K562 (cell line): ENCODE results near the gene CNOT1.

Source experiments
- BHLHE40 ChIP-seq: IDR thresholded peaks from 2 replicates; pipeline ENCODE4 v1.6.1; 2011; ENCODE audit warnings: low read length, improper control_type of control experiment
- BRCA1 ChIP-seq, 2 experiments: fragments of 450-650 bp in 1 of 2; sonication (generic) in 1 of 2; formaldehyde crosslinking in 1 of 2; IDR thresholded peaks; 2 replicates each; pipeline versions ENCODE4 v1.5.0 to v1.6.1; 2017 to 2020; ENCODE audit warnings: mild to moderate bottlenecking in 1 of 2, missing genetic modification reagents in 1 of 2
- CCNT2 ChIP-seq: IDR thresholded peaks from 2 replicates; pipeline ENCODE4 v1.6.1; 2011; ENCODE audit warnings: borderline replicate concordance, low read depth, mild to moderate bottlenecking, moderate library complexity, mixed read lengths, low read length; ENCODE audit not compliant: insufficient read length; ENCODE audit errors: extremely low read depth
- EP300 ChIP-seq: IDR thresholded peaks from 2 replicates; pipeline ENCODE4 v1.6.1; 2012; ENCODE audit warnings: low read length, improper control_type of control experiment
- FOXJ3 ChIP-seq: sonication (generic); formaldehyde crosslinking; IDR thresholded peaks from 2 replicates; pipeline ENCODE4 v1.4.0; 2020; ENCODE audit warnings: mild to moderate bottlenecking, missing genetic modification reagents
- GTF2E2 ChIP-seq: fragments of 200-800 bp; sonication (Bioruptor generic); IDR thresholded peaks from 2 replicates; pipeline ENCODE4 v1.6.1; 2016; ENCODE audit warnings: missing genetic modification characterization, missing compliant biosample characterization
- NR3C1 ChIP-seq: sonication (generic); formaldehyde crosslinking; IDR thresholded peaks from 2 replicates; pipeline ENCODE4 v1.8.1; 2022; ENCODE audit warnings: missing genetic modification reagents
- PHB2 ChIP-seq: fragments of 450-650 bp; IDR thresholded peaks from 2 replicates; pipeline ENCODE4 v1.6.1; 2017; ENCODE audit warnings: low read depth
- RFX5 ChIP-seq: IDR thresholded peaks from 2 replicates; pipeline ENCODE4 v1.6.1; 2011; ENCODE audit warnings: low read depth, mild to moderate bottlenecking, improper control_type of control experiment, low read length
- ZBTB7A ChIP-seq: IDR thresholded peaks from 2 replicates; pipeline ENCODE4 v1.6.1; 2011; ENCODE audit warnings: low read depth, mild to moderate bottlenecking, low read length, moderate library complexity, borderline replicate concordance; ENCODE audit not compliant: control insufficient read depth
- TF ChIP-seq, protein P1 (sequence below): fragments of 250-450 bp; sonication (Bioruptor Pico); IDR thresholded peaks from 2 replicates; pipeline ENCODE4 v1.4.0; 2020; ENCODE audit warnings: mild to moderate bottlenecking
- TF ChIP-seq, protein P2 (sequence below): sonication (generic); formaldehyde crosslinking; IDR thresholded peaks from 2 replicates; pipeline ENCODE4 v1.9.0; 2022; ENCODE audit warnings: mild to moderate bottlenecking, missing genetic modification reagents
- TF ChIP-seq, protein P3 (sequence below), 3 experiments: IDR thresholded peaks in 2 of 3; conservative IDR thresholded peaks in 1 of 3; 2 replicates each; pipeline ENCODE4 v1.5.1; 2011 to 2012; ENCODE audit warnings: low read length in 3 of 3, mild to moderate bottlenecking in 3 of 3, control low read depth in 2 of 3, improper control_type of control experiment in 1 of 3, inconsistent platforms in 1 of 3, low read depth in 1 of 3, mixed read lengths in 1 of 3, moderate library complexity in 1 of 3; ENCODE audit not compliant: insufficient read depth in 2 of 3

DNA sequence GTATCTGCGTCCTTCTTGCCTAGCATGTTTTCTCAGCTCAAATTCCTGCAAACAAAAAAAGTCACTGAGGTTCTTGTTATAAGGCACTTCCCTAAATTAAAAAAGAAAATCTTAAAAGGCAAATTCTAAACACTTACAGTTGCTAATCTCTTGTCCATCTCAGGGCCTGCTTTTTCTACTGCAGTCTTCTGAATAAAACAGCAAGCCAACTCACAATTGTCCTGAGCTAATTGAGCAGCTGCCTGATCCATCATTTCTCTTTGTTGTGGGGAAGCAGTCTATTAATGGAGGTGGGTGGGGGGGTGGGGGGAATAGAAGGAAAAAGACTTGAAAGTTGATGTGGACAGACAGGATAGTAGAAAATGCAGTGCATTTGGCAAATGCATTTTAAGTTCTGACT is 87.3 kb downstream of the CNOT1 start:
- TF ChIP-seq, protein P1, sequence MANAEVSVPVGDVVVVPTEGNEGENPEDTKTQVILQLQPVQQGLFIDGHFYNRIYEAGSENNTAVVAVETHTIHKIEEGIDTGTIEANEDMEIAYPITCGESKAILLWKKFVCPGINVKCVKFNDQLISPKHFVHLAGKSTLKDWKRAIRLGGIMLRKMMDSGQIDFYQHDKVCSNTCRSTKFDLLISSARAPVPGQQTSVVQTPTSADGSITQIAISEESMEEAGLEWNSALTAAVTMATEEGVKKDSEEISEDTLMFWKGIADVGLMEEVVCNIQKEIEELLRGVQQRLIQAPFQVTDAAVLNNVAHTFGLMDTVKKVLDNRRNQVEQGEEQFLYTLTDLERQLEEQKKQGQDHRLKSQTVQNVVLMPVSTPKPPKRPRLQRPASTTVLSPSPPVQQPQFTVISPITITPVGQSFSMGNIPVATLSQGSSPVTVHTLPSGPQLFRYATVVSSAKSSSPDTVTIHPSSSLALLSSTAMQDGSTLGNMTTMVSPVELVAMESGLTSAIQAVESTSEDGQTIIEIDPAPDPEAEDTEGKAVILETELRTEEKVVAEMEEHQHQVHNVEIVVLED (CRISPR knock-in tag) = no peak
- TF ChIP-seq BRCA1 (IDR thresholded peaks at IDR 0.05) (no peak), BRCA1 (CRISPR knock-in tag; IDR thresholded peaks at IDR 0.05) (no peak), NR3C1 (CRISPR knock-in tag) (no peak), GTF2E2 (tag) (no peak), BHLHE40 (no peak), EP300 (no peak), CCNT2 (no peak), FOXJ3 (CRISPR knock-in tag) (no peak), PHB2 (no peak), ZBTB7A (no peak), RFX5 (no peak)
- TF ChIP-seq, protein P2, sequence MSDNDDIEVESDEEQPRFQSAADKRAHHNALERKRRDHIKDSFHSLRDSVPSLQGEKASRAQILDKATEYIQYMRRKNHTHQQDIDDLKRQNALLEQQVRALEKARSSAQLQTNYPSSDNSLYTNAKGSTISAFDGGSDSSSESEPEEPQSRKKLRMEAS (CRISPR knock-in tag) = no peak
- TF ChIP-seq, protein P3, sequence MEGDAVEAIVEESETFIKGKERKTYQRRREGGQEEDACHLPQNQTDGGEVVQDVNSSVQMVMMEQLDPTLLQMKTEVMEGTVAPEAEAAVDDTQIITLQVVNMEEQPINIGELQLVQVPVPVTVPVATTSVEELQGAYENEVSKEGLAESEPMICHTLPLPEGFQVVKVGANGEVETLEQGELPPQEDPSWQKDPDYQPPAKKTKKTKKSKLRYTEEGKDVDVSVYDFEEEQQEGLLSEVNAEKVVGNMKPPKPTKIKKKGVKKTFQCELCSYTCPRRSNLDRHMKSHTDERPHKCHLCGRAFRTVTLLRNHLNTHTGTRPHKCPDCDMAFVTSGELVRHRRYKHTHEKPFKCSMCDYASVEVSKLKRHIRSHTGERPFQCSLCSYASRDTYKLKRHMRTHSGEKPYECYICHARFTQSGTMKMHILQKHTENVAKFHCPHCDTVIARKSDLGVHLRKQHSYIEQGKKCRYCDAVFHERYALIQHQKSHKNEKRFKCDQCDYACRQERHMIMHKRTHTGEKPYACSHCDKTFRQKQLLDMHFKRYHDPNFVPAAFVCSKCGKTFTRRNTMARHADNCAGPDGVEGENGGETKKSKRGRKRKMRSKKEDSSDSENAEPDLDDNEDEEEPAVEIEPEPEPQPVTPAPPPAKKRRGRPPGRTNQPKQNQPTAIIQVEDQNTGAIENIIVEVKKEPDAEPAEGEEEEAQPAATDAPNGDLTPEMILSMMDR (IDR thresholded peaks at IDR 0.05 in 2 of 3, conservative IDR thresholded peaks at IDR 0.05 in 1 of 3; ENCODE audit: insufficient read depth in 2 of 3, low read depth in 1 of 3, low read length in 3 of 3) = no peak
